GM08714 (cell line): Measurements from ENCODE around the gene BRME1.

Source experiments
- H3K4me3 ChIP-seq: fragments of 200-500 bp; sonication (Bioruptor generic); 2 replicates; pipeline ENCODE4 v1.5.1; 2014; ENCODE audit warnings: mild to moderate bottlenecking, low read length, inconsistent platforms
- ZNF274 ChIP-seq: IDR thresholded peaks from 2 replicates; pipeline ENCODE4 v1.6.1; 2012; ENCODE audit warnings: mild to moderate bottlenecking, low read depth, low read length

Gene BRME1

GRCh38 chr19:13917888-13918406 is 12.0 kb upstream of the BRME1 start:
- TF ChIP-seq ZNF274, result no peak
- H3K4me3 ChIP-seq, result no peak overlapping the region

GRCh38 chr19:13914777-13915176 is 8.9 kb upstream of the BRME1 start:
- no peak for TF ChIP-seq ZNF274
- no peak overlapping the region for H3K4me3 ChIP-seq

- no peak for TF ChIP-seq ZNF274
Observed at GRCh38 chr19:13913352-13913751, 7.4 kb upstream of the BRME1 start.

GRCh38 chr19:13909430-13909829 is 3.5 kb upstream of the BRME1 start:
- H3K4me3 ChIP-seq, result no peak overlapping the region
- TF ChIP-seq ZNF274, result no peak

More at GRCh38 chr19:13913352-13913751, 7.4 kb upstream of the BRME1 start:
- no peak overlapping the region for H3K4me3 ChIP-seq

- TF ChIP-seq ZNF274, result no peak
- no peak overlapping the region for H3K4me3 ChIP-seq
Observed at GRCh38 chr19:13908674-13909073, 2.8 kb upstream of the BRME1 start.

GRCh38 chr19:13906910-13907309 is 993 bp upstream of the BRME1 start:
- peak overlapping the region; percentile 81 for H3K4me3 ChIP-seq
- no peak for TF ChIP-seq ZNF274

- H3K4me3 ChIP-seq, result peak overlapping the region; percentile 81
- no peak for TF ChIP-seq ZNF274
Observed at GRCh38 chr19:13906521-13906904, 596 bp upstream of the BRME1 start.

GRCh38 chr19:13902993-13903555 is 2.8 kb downstream of the BRME1 start:
- no peak for TF ChIP-seq ZNF274
- no peak overlapping the region for H3K4me3 ChIP-seq

GRCh38 chr19:13899912-13900584 is 5.9 kb downstream of the BRME1 start:
- no peak for TF ChIP-seq ZNF274
- no peak overlapping the region for H3K4me3 ChIP-seq

- H3K4me3 ChIP-seq, result no peak overlapping the region
- no peak for TF ChIP-seq ZNF274
Observed at GRCh38 chr19:13899393-13899792, 6.5 kb downstream of the BRME1 start.

GRCh38 chr19:13896227-13896626 is 9.7 kb downstream of the BRME1 start:
- H3K4me3 ChIP-seq, result no peak overlapping the region
- no peak for TF ChIP-seq ZNF274

- no peak for TF ChIP-seq ZNF274
Observed at GRCh38 chr19:13894552-13894951, 11.4 kb downstream of the BRME1 start.

GRCh38 chr19:13892870-13893269 is 13.0 kb downstream of the BRME1 start:
- no peak overlapping the region for H3K4me3 ChIP-seq
- TF ChIP-seq ZNF274, result no peak

More at GRCh38 chr19:13894552-13894951, 11.4 kb downstream of the BRME1 start:
- no peak overlapping the region for H3K4me3 ChIP-seq

- no peak overlapping the region for H3K4me3 ChIP-seq
- TF ChIP-seq ZNF274, result no peak
Observed at GRCh38 chr19:13890136-13890535, 15.8 kb downstream of the BRME1 start.

- no peak for TF ChIP-seq ZNF274
- no peak overlapping the region for H3K4me3 ChIP-seq
Observed at GRCh38 chr19:13888281-13888680, 17.6 kb downstream of the BRME1 start.

GRCh38 chr19:13887517-13887916 is 18.4 kb downstream of the BRME1 start:
- no peak for TF ChIP-seq ZNF274

GRCh38 chr19:13887018-13887436 is 18.9 kb downstream of the BRME1 start:
- TF ChIP-seq ZNF274, result no peak
- no peak overlapping the region for H3K4me3 ChIP-seq

More at GRCh38 chr19:13887517-13887916, 18.4 kb downstream of the BRME1 start:
- H3K4me3 ChIP-seq, result no peak overlapping the region
